Activated naive CD4-positive, alpha-beta T cell treated with anti-CD3 and anti-CD28 coated beads, Interleukin-2, amount 50 U/mL, for 16 hours (primary cell): ENCODE data around the gene LDLR.
"Not testable (repeated sequence)": the region's sequence is repeated elsewhere in the genome, so short reads cannot be mapped to it uniquely, and the experiment has no call there.

Source experiments
- DNase-seq: peaks from one replicate; pipeline ENCODE4 v3.0.0-alpha.2; 2020

Gene LDLR

DNA sequence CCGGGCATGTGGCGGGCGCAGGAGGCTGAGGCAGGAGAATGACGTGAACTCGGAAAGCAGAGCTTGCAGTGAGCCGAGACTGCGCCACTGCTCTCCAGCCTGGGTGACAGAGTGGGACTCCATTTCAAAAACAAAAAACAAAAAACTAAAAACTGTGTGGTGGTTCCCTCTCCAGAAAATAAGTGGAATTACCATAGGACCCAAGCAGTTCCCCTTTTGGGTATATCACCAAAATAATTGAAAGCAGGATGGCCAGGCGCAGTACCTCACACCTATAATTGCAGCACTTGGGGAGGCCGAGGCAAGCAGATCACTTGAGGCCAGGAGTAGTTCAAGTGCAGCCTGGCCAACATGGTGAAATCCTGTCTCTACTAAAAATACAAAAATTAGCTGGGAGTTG, 15.7 kb upstream of the LDLR start:
- DNase-seq: no peak

DNA sequence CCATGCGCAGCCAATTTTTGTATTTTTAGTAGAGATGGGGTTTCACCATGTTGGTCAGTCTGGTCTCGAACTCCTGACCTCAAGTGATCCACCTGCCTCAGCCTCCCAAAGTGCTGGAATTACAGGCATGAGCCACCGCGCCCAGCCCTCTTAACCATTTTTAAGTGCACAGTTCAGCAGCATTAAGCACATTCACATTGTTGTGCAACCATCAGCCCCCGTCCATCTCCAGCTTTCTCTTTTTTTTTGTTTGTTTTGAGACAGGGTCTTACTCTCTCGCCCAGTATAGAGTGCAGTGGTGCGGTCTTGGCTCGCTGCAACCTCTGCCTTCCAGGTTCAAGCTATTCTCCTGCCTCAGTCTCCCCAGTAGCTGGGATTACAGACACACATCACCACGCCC, 12.5 kb upstream of the LDLR start:
- DNase-seq: not testable (repeated sequence)

DNA sequence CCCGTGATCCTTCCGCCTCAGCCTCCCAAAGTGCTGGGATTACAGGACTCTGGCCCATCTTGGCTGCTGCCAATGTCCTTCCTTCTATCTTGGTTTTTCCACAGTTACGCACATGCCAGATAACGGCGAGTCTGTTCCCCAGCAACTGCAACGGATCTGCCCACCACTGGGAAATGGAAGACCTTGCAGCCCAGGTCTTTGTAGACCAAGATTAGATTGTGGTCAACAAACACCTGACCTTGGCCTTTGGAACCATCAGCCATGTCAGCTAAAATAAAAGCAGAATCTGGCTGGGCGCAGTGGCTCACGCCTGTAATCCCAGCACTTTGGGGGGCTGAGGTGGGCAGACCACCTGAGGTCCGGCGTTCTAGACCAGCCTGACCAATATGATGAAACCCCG, 10.4 kb upstream of the LDLR start:
- DNase-seq: no peak

DNA sequence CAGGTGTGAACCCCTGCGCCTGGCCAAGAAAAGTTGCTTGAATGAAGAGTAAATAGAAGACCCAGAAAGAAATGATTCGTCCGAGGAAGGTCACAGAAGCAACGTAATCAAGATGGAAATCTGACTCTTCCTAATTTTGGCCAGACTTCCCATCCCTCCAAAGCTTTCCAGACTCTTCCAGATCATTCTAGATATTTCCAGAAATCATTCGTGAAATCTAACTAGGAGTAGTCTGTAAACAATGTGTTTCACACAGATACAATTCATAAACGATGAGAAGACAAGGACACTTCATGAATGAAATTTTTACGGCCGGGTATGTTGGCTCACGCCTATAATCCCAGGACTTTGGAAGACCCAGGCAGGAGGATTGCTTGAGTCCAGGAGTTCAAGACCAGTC, 9.3 kb upstream of the LDLR start:
- DNase-seq: no peak

DNA sequence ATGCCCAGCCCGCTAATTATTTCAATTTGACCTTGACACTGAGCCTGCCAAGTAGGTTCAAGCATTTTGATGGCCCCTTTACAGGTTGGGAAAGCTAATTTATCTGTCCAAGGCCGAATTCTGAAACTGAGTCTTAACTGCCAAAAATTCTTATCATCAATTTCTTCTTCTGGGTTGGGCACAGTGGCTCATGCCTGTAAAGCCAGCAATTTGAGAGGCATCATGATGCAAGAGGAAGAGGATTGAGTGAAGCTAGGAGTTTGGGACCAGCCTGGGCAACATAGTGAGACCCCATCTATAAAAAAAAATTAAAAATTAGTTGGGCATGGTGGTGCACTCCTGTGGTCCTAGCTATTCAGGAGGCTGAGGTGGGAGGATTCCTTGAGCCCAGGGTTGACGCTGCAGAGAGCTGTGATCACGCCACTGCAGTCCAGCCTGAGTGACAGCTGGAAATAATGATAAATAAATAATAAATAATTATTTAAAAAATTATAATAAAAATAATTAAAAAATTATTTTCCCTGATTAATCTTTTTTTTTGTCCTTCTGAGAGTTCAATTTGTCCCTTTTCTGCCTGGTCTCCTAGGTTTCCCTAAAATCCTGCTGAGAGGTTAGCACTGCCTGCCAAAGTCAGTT, 1.3 kb upstream of the LDLR start:
- no peak for DNase-seq

DNA sequence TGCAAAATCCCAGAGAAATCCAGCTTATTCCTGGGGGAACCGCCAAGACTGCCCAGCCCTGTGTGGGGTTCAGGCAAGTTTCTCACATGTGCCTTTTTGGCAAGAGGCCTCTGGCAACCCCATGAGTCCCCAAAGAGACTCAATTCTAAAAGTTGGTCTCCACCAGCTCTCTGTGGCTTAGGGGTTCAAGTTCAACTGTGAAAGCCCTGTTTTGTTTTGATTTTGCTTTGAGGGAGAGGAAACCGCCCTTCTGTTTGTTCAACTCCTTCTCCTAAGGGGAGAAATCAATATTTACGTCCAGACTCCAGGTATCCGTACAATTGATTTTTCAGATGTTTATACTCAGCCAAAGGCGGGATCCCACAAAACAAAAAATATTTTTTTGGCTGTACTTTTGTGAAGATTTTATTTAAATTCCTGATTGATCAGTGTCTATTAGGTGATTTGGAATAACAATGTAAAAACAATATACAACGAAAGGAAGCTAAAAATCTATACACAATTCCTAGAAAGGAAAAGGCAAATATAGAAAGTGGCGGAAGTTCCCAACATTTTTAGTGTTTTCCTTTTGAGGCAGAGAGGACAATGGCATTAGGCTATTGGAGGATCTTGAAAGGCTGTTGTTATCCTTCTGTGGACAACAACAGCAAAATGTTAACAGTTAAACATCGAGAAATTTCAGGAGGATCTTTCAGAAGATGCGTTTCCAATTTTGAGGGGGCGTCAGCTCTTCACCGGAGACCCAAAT, 583 bp upstream of the LDLR start:
- no peak for DNase-seq

DNA sequence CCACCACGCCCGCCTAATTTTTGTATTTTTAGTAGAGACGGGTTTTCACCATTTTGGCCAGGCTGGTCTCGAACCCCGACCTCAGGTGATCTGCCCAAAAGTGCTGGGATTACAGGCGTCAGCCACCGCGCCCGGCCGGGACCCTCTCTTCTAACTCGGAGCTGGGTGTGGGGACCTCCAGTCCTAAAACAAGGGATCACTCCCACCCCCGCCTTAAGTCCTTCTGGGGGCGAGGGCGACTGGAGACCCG, 676 bp downstream of the LDLR start:
- not testable (repeated sequence) for DNase-seq

DNA sequence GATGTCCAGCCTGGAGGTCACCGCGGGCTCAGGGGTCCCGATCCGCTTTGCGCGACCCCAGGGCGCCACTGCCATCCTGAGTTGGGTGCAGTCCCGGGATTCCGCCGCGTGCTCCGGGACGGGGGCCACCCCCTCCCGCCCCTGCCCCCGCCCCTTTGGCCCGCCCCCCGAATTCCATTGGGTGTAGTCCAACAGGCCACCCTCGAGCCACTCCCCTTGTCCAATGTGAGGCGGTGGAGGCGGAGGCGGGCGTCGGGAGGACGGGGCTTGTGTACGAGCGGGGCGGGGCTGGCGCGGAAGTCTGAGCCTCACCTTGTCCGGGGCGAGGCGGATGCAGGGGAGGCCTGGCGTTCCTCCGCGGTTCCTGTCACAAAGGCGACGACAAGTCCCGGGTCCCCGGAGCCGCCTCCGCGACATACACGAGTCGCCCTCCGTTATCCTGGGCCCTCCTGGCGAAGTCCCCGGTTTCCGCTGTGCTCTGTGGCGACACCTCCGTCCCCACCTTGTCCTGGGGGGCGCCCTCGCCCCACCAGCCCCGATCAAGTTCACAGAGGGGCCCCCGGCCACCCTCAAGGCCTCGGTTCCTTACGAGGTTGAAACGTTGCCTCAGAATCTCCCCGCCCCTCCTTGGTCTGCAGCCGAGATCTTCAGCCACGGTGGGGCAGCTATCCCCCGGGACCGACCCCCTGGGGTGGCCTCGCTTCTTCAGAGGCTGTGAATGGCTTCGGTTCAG, 1.2 kb downstream of the LDLR start:
- peak; percentile 98 for DNase-seq

DNA sequence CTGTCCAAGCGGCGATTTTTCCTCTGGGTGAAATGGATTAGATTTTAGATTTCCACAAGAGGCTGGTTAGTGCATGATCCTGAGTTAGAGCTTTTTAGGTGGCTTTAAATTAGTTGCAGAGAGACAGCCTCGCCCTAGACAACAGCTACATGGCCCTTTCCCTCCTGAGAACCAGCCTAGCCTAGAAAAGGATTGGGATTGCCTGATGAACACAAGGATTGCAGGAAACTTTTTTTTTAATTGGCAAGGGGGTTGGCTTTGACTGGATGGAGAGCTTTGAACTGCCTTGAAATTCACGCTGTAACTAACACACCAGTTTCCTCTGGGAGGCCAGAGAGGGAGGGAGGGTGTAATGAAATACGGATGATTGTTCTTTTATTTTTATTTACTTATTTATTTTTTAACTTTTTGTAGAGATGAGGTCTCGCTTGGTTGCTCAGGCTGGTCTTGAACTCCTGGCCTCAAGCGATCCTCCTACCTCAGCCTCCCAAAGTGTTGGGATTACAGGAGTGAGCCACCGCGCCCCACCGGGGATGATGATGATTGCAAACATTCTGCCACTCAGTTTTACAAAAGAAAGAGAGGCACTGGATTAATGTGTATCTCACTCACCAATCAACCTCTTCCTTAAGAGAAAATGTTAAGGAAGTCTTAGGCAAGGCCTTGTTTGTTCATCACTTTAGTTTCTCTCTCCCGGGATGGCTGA, 1.9 kb downstream of the LDLR start:
- no peak for DNase-seq

DNA sequence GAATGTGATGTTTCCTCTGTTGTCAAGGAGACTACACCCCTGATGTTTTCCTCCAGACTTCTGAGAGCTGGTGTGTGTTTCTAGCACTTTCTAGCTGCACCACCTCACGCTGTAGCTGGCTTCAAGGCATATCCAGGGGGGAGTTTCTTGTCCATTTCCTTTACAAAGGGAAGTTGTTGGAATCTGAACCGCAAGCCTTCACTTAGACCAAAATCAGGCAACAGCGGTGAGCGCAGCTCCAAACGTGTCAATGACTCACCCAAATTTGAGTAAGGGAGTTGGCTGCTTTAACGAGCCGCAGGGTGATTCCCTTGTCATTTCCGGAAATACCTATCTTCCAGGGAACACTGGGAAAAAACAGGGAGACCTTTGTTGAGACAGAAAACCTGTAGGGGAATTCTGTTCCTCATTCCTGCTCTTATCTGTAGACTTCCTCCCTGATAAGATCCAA, 2.5 kb downstream of the LDLR start:
- DNase-seq: peak; percentile 37

DNA sequence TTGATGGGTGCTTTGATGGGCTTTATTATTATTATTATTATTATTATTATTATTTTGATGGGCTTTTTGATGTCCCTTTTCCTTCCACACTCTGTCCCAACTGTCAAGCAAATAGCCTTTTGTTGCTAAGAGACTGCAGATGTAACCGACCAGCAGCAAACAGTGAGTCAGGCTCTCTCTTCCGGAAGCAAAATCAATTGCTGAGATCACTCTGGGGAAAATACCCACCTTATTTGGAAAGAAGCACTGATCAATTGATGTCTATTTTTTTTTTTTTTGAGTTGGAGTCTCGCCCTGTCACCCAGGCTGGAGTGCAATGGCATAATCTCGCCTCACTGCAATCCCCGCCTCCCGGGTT, 2.9 kb downstream of the LDLR start:
- DNase-seq: no peak

DNA sequence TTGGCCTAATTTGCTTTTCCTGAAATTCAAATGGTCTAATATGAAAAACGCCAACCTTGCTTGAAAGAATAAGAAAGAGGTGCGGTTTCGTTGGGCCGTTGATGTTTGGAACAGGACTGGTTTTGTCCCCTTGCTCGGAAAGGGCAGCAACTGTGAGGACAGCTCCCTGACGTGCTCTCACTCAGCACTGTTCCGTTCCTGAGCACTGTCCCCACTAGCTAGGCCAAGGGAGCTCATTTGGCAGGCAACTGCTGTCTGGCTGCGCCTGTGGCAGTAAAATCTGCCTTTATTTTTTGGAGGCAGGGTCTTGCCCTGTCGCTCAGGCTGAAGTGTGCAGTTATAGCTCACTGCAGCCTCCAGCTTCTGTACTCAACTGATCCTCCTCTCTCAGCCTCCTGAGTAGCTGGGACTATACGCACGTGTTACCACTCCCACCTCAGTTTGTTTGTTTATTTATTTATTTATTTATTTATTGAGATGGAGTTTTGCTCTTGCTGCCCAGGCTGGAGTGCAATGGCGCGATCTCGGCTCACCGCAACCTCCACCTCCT, 4.5 kb downstream of the LDLR start:
- DNase-seq: no peak

DNA sequence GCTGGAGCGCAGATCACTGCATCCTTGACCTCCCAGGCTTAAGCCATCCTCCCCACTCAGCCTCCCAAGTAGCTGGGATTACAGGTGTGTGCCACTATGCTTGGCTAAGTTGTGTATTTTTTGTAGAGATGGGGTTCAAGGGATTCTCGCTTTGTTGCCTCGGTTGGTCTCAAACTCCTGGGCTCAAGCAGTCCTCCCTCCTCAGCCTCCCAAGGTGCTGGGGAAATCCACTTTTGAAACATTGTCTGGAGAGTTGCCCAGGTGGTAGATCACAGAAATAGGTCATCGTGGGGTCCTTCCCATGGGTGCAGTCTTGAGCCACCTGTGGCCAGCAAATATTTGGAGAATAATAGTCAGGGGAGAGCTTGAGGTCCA, 5.2 kb downstream of the LDLR start:
- DNase-seq: no peak

DNA sequence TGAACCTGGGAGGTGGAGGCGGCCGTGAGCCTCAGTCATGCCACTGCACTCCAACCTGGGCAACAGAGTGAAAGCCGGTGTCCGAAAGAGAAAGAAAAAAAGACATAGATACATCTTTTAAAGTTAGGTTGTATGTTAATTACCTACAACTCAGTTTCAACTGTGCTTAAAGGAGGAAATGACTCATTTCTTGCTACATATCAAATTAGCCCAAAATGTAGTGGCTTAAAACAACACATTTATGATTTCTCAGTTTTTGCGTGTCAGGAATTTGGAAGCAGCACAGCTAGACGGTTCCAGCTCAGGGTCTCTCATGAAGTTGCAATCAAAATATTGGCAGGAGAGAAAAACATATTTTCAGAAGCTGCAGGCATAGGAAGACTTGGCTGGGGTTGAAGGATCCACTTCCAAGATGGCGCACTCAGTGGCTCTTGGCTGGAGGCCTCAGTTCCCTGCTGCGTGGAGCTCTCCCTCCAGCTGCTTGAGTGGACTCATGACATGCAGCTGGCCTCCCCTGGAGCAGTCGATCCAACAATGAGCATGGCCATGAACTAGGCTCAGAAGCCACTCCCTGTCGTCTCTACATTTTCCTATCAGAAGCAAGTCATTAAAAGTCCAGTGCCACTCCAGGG, 7.1 kb downstream of the LDLR start:
- peak; percentile 31 for DNase-seq

DNA sequence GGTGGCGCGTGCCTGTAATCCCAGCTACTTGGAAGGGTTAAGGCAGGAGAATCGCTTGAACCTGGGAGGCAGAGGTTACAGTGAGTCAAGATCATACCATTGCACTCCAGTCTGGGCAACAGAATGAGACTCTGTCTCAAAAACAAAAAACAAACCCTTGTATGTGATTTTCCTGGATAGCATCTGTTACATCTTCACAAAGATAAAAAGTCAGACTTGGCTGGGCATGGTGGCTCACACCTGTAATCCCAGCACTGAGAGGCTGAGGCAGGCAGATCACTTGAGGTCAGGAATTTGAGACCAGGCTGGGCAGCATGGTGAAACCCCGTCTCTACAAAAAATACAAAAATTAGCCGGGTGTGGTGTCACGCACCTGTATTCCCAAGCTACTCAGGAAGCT, 8.1 kb downstream of the LDLR start:
- not testable (repeated sequence) for DNase-seq

DNA sequence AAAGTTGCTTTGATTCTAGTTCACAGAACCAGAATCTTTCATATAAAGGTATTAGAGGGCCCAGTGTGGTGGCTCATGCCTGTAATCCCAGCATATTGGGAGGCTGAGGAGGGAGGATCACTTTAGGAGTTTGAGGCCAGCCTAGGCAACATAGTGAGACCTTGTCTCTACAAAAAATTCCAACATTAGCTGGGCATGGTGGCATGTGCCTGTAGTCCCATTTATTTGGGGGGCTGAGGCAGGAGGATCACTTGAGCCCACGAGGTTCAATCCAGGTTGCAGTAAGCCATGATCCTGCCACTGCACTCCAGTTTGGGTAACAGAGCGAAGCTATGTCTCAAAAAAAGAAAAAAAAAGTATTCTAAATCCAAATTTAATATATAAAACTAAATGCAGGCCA, 9.1 kb downstream of the LDLR start:
- DNase-seq: no peak

DNA sequence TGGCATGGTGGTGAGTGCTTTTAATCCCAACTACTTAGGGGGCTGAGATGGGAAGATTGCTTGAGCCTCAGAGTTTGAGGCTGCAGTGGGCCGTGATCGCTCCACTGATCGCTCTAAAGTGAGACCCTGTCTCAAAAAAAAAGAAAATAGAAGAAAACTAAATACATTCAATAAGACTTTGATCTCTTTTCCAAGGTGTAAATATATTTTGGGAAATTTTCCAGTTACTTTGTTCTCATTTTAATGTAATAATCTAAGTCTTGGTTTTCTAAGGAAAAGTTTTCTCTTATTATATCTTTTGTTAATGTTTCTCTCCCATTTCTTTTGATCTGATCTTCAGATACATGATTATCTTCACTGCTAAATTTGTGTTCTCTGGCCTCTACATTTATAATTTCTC, 9.6 kb downstream of the LDLR start:
- DNase-seq: no peak

DNA sequence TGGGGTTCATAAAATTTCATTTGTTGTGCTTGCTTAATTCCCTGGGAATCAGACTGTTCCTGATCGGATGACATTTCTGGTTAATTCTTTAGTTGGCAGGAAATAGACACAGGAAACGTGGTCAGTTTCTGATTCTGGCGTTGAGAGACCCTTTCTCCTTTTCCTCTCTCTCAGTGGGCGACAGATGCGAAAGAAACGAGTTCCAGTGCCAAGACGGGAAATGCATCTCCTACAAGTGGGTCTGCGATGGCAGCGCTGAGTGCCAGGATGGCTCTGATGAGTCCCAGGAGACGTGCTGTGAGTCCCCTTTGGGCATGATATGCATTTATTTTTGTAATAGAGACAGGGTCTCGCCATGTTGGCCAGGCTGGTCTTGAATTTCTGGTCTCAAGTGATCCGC, 10.8 kb downstream of the LDLR start:
- no peak for DNase-seq

DNA sequence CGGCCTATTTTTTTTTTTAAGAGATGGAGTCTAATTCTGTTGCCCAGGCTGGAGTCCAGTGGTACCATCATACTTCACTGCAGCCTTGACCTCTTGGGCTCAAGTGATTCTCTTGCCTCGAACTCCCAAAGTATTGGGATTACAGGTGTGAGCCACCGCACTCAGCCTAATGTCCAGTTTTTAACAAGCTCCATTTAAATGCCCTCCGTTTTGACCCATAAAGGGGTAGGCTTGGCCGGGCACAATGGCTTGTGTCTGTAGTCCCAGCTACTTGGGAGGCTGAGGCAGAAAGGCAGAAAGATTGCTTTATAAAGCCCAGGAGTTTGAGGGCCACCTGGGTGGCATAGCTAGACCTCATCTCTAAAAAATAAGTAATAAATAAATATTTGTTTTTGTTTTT, 11.8 kb downstream of the LDLR start:
- DNase-seq: no peak

DNA sequence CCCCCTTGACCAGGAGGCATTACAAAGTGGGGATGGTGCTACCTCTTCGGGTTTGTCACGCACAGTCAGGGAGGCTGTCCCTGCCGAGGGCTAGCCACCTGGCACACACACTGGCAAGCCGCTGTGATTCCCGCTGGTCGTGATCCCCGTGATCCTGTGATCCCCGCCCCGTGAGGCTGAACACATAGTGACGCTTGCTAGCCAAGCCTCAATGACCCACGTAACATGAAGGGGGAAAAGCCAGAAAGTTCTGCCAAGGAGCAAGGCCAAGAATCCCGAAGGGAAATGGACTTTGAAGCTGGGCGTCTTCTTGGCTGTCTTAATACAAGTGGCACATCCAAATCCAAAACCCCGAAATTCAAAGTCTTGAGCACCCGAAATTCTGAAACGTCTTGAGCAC, 13.7 kb downstream of the LDLR start:
- DNase-seq: no peak

DNA sequence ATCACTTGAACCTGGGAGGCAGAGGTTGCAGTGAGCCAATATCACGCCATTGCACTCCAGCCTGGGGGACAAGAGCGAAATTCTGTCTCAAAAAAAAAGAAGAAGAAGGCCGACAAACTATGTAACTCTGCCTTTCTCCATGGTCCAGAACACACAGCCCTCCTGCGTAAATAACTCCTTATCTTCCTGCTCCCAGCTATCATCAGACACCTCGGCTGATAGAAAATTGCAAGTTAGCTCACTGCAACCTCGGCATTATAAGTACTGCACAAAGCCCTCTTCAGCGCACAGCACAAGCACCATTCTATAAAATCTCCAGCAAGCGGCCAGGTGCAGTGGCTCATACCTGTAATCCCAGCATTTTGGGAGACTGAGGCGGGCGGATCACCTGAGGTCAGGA, 14.4 kb downstream of the LDLR start:
- DNase-seq: not testable (repeated sequence)

DNA sequence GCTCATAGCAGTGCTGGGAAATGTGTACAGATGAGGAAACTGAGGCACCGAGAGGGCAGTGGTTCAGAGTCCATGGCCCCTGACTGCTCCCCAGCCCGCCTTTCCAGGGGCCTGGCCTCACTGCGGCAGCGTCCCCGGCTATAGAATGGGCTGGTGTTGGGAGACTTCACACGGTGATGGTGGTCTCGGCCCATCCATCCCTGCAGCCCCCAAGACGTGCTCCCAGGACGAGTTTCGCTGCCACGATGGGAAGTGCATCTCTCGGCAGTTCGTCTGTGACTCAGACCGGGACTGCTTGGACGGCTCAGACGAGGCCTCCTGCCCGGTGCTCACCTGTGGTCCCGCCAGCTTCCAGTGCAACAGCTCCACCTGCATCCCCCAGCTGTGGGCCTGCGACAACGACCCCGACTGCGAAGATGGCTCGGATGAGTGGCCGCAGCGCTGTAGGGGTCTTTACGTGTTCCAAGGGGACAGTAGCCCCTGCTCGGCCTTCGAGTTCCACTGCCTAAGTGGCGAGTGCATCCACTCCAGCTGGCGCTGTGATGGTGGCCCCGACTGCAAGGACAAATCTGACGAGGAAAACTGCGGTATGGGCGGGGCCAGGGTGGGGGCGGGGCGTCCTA, 15.9 kb downstream of the LDLR start:
- DNase-seq: no peak

DNA sequence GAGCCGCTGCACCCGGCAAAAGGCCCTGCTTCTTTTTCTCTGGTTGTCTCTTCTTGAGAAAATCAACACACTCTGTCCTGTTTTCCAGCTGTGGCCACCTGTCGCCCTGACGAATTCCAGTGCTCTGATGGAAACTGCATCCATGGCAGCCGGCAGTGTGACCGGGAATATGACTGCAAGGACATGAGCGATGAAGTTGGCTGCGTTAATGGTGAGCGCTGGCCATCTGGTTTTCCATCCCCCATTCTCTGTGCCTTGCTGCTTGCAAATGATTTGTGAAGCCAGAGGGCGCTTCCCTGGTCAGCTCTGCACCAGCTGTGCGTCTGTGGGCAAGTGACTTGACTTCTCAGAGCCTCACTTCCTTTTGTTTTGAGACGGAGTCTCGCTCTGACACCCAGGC, 17.2 kb downstream of the LDLR start:
- DNase-seq: no peak
